Measurements from ENCODE around the gene SALL1.

The SALL1 gene

DNA sequence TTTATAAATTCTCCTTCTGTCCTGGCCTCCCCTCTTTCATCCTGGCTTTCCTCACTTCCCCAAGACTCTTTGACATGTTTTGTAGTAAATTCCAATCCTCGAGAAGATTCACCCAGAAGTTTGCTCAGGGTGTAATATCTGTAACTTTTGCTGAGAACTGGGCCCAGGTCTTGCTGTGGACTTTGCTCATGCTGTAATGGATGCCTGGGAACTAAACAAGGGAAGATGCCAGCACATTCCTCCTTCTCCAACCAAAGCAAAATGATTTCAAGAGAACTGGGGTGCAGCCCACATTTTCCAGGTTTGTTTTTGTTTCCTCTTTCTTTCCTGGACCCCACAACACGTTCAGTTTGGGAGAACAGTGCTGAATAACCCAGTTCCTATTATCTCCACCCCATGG lies 6.6 kb upstream of the SALL1 start:
- Histone ChIP-seq H3K27ac (ENCODE audit: low read depth, low read length) (no peak overlapping the region), H3K18ac (ENCODE audit: low read length) (no peak overlapping the region), H2BK120ac (ENCODE audit: low read depth, low read length) (no peak overlapping the region), H3K9ac (ENCODE audit: low read length) (no peak overlapping the region), H4K5ac (ENCODE audit: low read length) (no peak overlapping the region), H2BK5ac (ENCODE audit: low read length) (no peak overlapping the region), H3K56ac (ENCODE audit: low read length) (peak overlapping the region; percentile 58), H2AK5ac (ENCODE audit: low read length) (no peak overlapping the region), H3K4me3 (ENCODE audit: low read length) (no peak overlapping the region), H3K4me2 (ENCODE audit: low read length) (no peak overlapping the region), H3K23ac (ENCODE audit: low read length) (no peak overlapping the region), H3K27me3 (ENCODE audit: insufficient read depth, low read length, poor library complexity) (no peaks in the 10 kb centered on the region), H2BK15ac (replicated peaks; ENCODE audit: low read depth) (no peak overlapping the region), H3K36me3 (ENCODE audit: control insufficient read depth, insufficient read depth, low read length) (no peaks in the 10 kb centered on the region), H4K8ac (ENCODE audit: low read depth, low read length) (no peak overlapping the region), H3K4me1 (ENCODE audit: control insufficient read depth, low read depth, low read length) (peaks cover 4% of the 10 kb centered on the region), H3K79me1 (ENCODE audit: low read length) (no peaks in the 10 kb centered on the region), H3K79me2 (ENCODE audit: control insufficient read depth, insufficient read depth, low read length) (no peaks in the 10 kb centered on the region), H3K4ac (ENCODE audit: low read depth, low read length) (no peak overlapping the region)
- DNase-seq = no peak
- no CpG with 5 or more reads among the region's 2 CpGs for WGBS (ENCODE audit: extremely low coverage, insufficient coverage, low lambda C conversion rate)

DNA sequence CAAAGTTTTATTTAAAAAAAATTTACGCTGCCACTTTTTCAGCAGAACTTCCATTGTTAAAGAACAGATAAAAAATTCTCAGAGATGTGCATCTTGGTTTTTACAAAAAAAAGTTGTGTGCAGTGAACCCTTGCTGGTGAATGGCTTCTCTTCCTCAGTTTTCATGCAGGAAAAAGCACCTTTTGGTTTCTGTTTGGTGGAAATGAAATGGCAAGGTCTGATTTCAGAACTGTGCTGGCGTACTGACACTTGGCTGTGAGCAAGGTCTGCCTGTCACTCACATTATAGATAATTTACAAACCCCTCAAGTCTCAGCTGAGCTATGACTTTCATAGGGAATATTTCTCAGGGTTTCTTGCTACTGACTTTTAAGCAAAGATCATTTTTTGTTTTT lies 5.7 kb upstream of the SALL1 start:
- Histone ChIP-seq H4K8ac (ENCODE audit: low read depth, low read length) (no peak overlapping the region), H3K27me3 (ENCODE audit: insufficient read depth, low read length, poor library complexity) (no peaks in the 10 kb centered on the region), H3K56ac (ENCODE audit: low read length) (no peak overlapping the region), H3K79me1 (ENCODE audit: low read length) (no peaks in the 10 kb centered on the region), H3K4me1 (ENCODE audit: control insufficient read depth, low read depth, low read length) (peaks cover 4% of the 10 kb centered on the region), H3K4ac (ENCODE audit: low read depth, low read length) (no peak overlapping the region), H3K79me2 (ENCODE audit: control insufficient read depth, insufficient read depth, low read length) (no peaks in the 10 kb centered on the region), H2BK15ac (replicated peaks; ENCODE audit: low read depth) (no peak overlapping the region), H3K27ac (ENCODE audit: low read depth, low read length) (no peak overlapping the region), H3K36me3 (ENCODE audit: control insufficient read depth, insufficient read depth, low read length) (no peaks in the 10 kb centered on the region), H2AK5ac (ENCODE audit: low read length) (no peak overlapping the region), H3K18ac (ENCODE audit: low read length) (no peak overlapping the region), H3K23ac (ENCODE audit: low read length) (no peak overlapping the region), H2BK5ac (ENCODE audit: low read length) (no peak overlapping the region), H3K4me3 (ENCODE audit: low read length) (no peak overlapping the region), H3K9ac (ENCODE audit: low read length) (no peak overlapping the region), H2BK120ac (ENCODE audit: low read depth, low read length) (no peak overlapping the region), H3K4me2 (ENCODE audit: low read length) (no peak overlapping the region), H4K5ac (ENCODE audit: low read length) (no peak overlapping the region)
- no CpG with 5 or more reads among the region's 2 CpGs for WGBS (ENCODE audit: extremely low coverage, insufficient coverage, low lambda C conversion rate)
- DNase-seq = no peak

DNA sequence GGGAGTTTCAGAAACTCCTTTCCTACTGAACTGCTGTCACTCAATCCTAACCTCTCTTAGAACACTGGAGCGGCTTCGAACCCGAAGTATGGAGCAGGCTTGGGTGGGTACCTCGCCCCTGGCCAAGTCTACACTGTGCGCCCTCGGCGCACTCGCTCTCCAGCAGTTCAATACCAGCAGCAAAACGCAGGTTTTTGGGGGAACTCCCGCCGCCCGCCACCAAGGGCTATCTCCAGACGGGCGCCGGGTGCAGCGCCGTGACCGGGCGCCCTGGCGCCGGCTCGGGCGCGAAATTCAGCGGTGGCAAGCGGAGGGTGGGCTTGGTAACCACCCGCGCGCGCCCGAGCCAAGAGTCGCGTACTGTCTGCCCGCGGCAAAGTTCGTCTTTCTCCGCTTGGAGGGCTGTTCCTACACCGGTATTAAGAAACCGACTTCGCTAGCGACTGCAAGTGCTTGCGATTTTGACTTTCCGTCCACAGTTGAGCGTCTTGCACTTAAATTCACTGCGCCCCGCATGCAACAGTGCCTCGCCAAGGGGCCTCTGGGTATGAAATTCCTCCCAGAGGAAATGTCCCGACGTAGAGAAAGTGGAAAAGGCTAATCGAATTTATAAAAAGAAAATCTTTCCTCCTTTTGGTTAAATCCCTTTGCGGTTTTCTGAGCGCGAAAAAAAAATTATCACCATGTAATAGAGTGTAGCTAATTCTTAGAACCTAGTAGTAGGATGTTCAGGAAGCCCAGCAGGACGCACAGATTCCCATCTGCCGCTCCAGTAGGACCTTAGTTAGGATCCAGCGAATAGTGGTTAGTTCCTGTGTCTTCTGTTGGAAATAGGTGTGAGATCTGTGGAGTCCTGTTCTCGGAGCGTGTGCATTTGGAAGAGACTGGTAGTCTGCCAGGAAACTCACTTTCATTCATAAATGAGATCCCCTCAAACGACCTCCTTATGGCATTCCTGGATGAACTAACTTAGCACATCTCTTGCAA lies 5.0 kb upstream of the SALL1 start:
- Histone ChIP-seq H3K23ac (ENCODE audit: low read length) (no peak overlapping the region), H3K56ac (ENCODE audit: low read length) (peak overlapping the region; percentile 83), H2BK5ac (ENCODE audit: low read length) (no peak overlapping the region), H3K27me3 (ENCODE audit: insufficient read depth, low read length, poor library complexity) (no peaks in the 10 kb centered on the region), H3K9ac (ENCODE audit: low read length) (peak overlapping the region; percentile 70), H4K5ac (ENCODE audit: low read length) (no peak overlapping the region), H2BK120ac (ENCODE audit: low read depth, low read length) (peak overlapping the region; percentile 66), H3K18ac (ENCODE audit: low read length) (peak overlapping the region; percentile 97), H3K4ac (ENCODE audit: low read depth, low read length) (no peak overlapping the region), H3K4me1 (ENCODE audit: control insufficient read depth, low read depth, low read length) (peaks cover 4% of the 10 kb centered on the region), H3K79me2 (ENCODE audit: control insufficient read depth, insufficient read depth, low read length) (no peaks in the 10 kb centered on the region), H2BK15ac (replicated peaks; ENCODE audit: low read depth) (peak overlapping the region; percentile 14), H3K36me3 (ENCODE audit: control insufficient read depth, insufficient read depth, low read length) (no peaks in the 10 kb centered on the region), H3K79me1 (ENCODE audit: low read length) (no peaks in the 10 kb centered on the region), H3K4me2 (ENCODE audit: low read length) (peak overlapping the region; percentile 70), H3K4me3 (ENCODE audit: low read length) (no peak overlapping the region), H2AK5ac (ENCODE audit: low read length) (no peak overlapping the region), H3K27ac (ENCODE audit: low read depth, low read length) (no peak overlapping the region), H4K8ac (ENCODE audit: low read depth, low read length) (no peak overlapping the region)
- WGBS (ENCODE audit: extremely low coverage, insufficient coverage, low lambda C conversion rate) = no CpG with 5 or more reads among the region's 59 CpGs
- DNase-seq = peak; percentile 71

DNA sequence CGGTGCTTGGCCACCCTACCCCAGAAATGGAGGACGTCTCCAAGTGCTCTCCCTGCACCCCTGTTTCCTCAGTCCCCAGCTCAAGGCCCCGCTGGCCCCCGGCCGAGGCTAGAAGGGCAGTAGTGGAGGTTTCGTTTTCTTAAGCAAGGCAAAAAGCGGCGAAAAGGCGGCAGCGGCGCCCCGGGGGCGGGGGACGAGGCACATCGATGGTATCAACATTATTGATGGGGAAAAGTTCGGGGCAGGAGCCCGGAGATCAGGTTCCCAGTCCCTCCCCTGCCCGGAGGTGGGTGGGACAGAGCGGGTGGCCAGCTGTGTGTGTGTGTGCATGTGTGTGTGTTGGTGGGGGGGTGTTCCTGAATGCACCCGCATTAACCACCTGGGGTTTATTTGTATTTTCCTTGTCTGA lies 4.1 kb upstream of the SALL1 start:
- no CpG with 5 or more reads among the region's 20 CpGs for WGBS (ENCODE audit: extremely low coverage, insufficient coverage, low lambda C conversion rate)
- Histone ChIP-seq H3K23ac (ENCODE audit: low read length) (peak overlapping the region; percentile 81), H3K79me1 (ENCODE audit: low read length) (no peaks in the 10 kb centered on the region), H4K5ac (ENCODE audit: low read length) (no peak overlapping the region), H3K4me3 (ENCODE audit: low read length) (no peak overlapping the region), H2BK15ac (replicated peaks; ENCODE audit: low read depth) (peak overlapping the region; percentile 14), H3K4me2 (ENCODE audit: low read length) (peak overlapping the region; percentile 70), H3K9ac (ENCODE audit: low read length) (peak overlapping the region; percentile 70), H3K56ac (ENCODE audit: low read length) (peak overlapping the region; percentile 83), H2BK120ac (ENCODE audit: low read depth, low read length) (peak overlapping the region; percentile 63), H3K79me2 (ENCODE audit: control insufficient read depth, insufficient read depth, low read length) (peaks cover 8% of the 10 kb centered on the region), H3K4me1 (ENCODE audit: control insufficient read depth, low read depth, low read length) (peaks cover 4% of the 10 kb centered on the region), H2BK5ac (ENCODE audit: low read length) (peak overlapping the region; percentile 22), H3K18ac (ENCODE audit: low read length) (peak overlapping the region; percentile 97), H3K27ac (ENCODE audit: low read depth, low read length) (no peak overlapping the region), H2AK5ac (ENCODE audit: low read length) (no peak overlapping the region), H4K8ac (ENCODE audit: low read depth, low read length) (no peak overlapping the region), H3K27me3 (ENCODE audit: insufficient read depth, low read length, poor library complexity) (no peaks in the 10 kb centered on the region), H3K36me3 (ENCODE audit: control insufficient read depth, insufficient read depth, low read length) (no peaks in the 10 kb centered on the region), H3K4ac (ENCODE audit: low read depth, low read length) (peak overlapping the region; percentile 65)
- DNase-seq = peak; percentile 61

DNA sequence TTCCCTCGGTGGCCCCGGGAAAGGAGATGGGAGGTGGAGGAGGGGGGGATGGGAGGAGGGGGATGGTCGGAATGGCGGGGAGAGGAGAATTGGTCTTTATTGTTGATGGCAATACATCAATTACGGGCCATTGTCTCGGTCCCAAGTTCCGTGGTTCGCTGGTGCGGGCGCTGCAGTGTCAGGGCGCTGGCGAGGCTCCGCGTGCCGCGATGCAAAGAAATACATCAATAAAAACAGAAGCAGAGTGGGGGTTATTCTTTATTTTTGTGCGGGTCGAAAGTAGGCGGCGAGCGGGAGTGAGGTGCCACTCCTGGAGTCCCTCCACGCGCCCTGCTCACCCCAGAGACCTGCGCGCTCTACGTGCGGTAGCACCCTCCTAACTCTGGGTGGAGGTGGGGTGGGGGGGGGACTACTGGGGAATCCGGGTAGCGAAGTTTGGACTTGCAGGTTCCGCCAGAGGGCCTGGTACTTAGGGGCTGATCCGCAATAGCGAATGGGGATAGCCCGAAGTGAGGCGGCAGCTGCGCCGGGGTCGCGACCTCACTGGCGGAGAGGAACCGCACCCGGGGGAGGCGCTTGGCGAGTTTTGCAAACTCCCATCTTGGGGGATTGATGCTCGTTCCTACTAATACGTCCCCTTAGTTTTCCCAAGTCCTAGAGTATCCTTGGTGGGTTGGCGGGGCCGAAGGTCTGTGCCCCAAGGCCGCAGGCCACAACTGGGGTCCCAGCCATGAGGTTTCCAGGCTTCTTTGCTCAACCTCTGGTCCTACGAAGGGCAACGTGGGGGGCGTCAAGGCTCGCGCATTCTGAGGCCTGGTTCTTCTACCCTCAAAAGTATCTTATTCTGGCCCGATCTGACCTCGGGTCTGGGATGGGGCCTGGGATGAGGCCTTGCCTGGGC lies 3.5 kb upstream of the SALL1 start:
- H4K8ac ChIP-seq (ENCODE audit: low read depth, low read length) = no peak overlapping the region
- peaks cover 4% of the 10 kb centered on the region for H3K4me1 ChIP-seq (ENCODE audit: control insufficient read depth, low read depth, low read length)
- peak; percentile 74 for DNase-seq
- H2BK120ac ChIP-seq (ENCODE audit: low read depth, low read length) = peak overlapping the region; percentile 63
- peaks cover 15% of the 10 kb centered on the region for H3K79me2 ChIP-seq (ENCODE audit: control insufficient read depth, insufficient read depth, low read length)
- H3K79me1 ChIP-seq (ENCODE audit: low read length) = no peaks in the 10 kb centered on the region
- peak overlapping the region; percentile 70 for H3K4me2 ChIP-seq (ENCODE audit: low read length)
- H3K56ac ChIP-seq (ENCODE audit: low read length) = peak overlapping the region; percentile 83
- H3K4ac ChIP-seq (ENCODE audit: low read depth, low read length) = peak overlapping the region; percentile 65
- no CpG with 5 or more reads among the region's 55 CpGs for WGBS (ENCODE audit: extremely low coverage, insufficient coverage, low lambda C conversion rate)
- no peaks in the 10 kb centered on the region for H3K27me3 ChIP-seq (ENCODE audit: insufficient read depth, low read length, poor library complexity)
- H4K5ac ChIP-seq (ENCODE audit: low read length) = no peak overlapping the region
- H3K23ac ChIP-seq (ENCODE audit: low read length) = peak overlapping the region; percentile 81
- peak overlapping the region; percentile 22 for H2BK5ac ChIP-seq (ENCODE audit: low read length)
- no peak overlapping the region for H2BK15ac ChIP-seq (replicated peaks; ENCODE audit: low read depth)
- H3K4me3 ChIP-seq (ENCODE audit: low read length) = no peak overlapping the region
- H3K36me3 ChIP-seq (ENCODE audit: control insufficient read depth, insufficient read depth, low read length) = no peaks in the 10 kb centered on the region
- H2AK5ac ChIP-seq (ENCODE audit: low read length) = no peak overlapping the region
- peak overlapping the region; percentile 70 for H3K9ac ChIP-seq (ENCODE audit: low read length)
- H3K27ac ChIP-seq (ENCODE audit: low read depth, low read length) = no peak overlapping the region
- peak overlapping the region; percentile 97 for H3K18ac ChIP-seq (ENCODE audit: low read length)

Data from mesendoderm (in vitro differentiated cells).